NCI-H1105 (cell line): ENCODE measurements around the gene EPB41.
"Not testable (repeated sequence)": the region's sequence is repeated elsewhere in the genome, so short reads cannot be mapped to it uniquely, and the experiment has no call there.

Experiments
- DNase-seq: peaks from one replicate; lab custom pipeline; 2025; lab: John Stamatoyannopoulos, UW

EPB41 gene

GRCh38 chr1:29052100-29052499 is 137.7 kb downstream of the EPB41 start:
- no peak for DNase-seq

GRCh38 chr1:29052941-29053340 is 138.6 kb downstream of the EPB41 start:
- DNase-seq, result no peak

GRCh38 chr1:29055160-29055559 is 140.8 kb downstream of the EPB41 start:
- DNase-seq, result no peak

- no peak for DNase-seq
These were observed 141.9 kb downstream of the EPB41 start for GRCh38 chr1:29056256-29056655.

- DNase-seq, result no peak
These were observed 143.3 kb downstream of the EPB41 start for GRCh38 chr1:29057700-29058099.

- DNase-seq, result no peak
These were observed 148.0 kb downstream of the EPB41 start for GRCh38 chr1:29062157-29062942.

GRCh38 chr1:29064064-29064463 is 149.7 kb downstream of the EPB41 start:
- no peak for DNase-seq

GRCh38 chr1:29077155-29077554 is 162.8 kb downstream of the EPB41 start:
- no peak for DNase-seq

GRCh38 chr1:29079916-29080629 is 165.7 kb downstream of the EPB41 start:
- DNase-seq, result not testable (repeated sequence)

GRCh38 chr1:29081201-29081600 is 166.8 kb downstream of the EPB41 start:
- no peak for DNase-seq

GRCh38 chr1:29082519-29082918 is 168.2 kb downstream of the EPB41 start:
- no peak for DNase-seq

- DNase-seq, result no peak
These were observed 169.2 kb downstream of the EPB41 start for GRCh38 chr1:29083317-29084195.

GRCh38 chr1:29084196-29084521 is 169.8 kb downstream of the EPB41 start:
- DNase-seq, result no peak

GRCh38 chr1:29090937-29091618 is 176.7 kb downstream of the EPB41 start:
- DNase-seq, result no peak

- DNase-seq, result not testable (repeated sequence)
These were observed 178.3 kb downstream of the EPB41 start for GRCh38 chr1:29092704-29093103.

GRCh38 chr1:29094433-29094832 is 180.1 kb downstream of the EPB41 start:
- no peak for DNase-seq

GRCh38 chr1:29094954-29095353 is 180.6 kb downstream of the EPB41 start:
- DNase-seq, result no peak

GRCh38 chr1:29096231-29096886 is 182.0 kb downstream of the EPB41 start:
- peak; percentile 96 for DNase-seq

GRCh38 chr1:29099286-29099685 is 184.9 kb downstream of the EPB41 start:
- no peak for DNase-seq

GRCh38 chr1:29100487-29100886 is 186.1 kb downstream of the EPB41 start:
- no peak for DNase-seq

- no peak for DNase-seq
These were observed 191.5 kb downstream of the EPB41 start for GRCh38 chr1:29105822-29106221.
